Measurements from ENCODE around the gene FAM9A.
"Not testable (repeated sequence)": the region's sequence is repeated elsewhere in the genome, so short reads cannot be mapped to it uniquely, and the experiment has no call there.

Gene FAM9A

DNA sequence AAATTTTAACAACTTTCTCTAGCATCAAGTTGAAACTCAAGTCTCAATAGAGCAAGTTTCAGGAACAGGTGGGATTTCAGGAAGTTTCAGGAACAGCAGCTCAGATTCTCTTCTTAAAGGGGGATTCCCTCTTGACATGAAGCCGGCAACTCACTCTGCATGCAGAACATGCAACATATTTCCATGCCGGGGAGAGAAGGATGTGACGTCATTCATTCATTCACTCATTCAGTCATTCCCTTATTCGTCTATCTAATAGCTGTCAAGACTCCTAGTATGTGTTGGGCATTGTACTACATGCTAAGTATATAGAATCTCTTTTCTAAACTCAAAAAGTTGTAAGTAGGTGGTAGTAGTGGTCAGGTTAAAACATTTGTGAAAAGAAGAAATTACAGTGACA lies 4.8 kb upstream of the FAM9A start:
- H3K4me3 ChIP-seq (ENCODE audit: low read depth, low read length), result no peak overlapping the region
- TF ChIP-seq, protein P1, sequence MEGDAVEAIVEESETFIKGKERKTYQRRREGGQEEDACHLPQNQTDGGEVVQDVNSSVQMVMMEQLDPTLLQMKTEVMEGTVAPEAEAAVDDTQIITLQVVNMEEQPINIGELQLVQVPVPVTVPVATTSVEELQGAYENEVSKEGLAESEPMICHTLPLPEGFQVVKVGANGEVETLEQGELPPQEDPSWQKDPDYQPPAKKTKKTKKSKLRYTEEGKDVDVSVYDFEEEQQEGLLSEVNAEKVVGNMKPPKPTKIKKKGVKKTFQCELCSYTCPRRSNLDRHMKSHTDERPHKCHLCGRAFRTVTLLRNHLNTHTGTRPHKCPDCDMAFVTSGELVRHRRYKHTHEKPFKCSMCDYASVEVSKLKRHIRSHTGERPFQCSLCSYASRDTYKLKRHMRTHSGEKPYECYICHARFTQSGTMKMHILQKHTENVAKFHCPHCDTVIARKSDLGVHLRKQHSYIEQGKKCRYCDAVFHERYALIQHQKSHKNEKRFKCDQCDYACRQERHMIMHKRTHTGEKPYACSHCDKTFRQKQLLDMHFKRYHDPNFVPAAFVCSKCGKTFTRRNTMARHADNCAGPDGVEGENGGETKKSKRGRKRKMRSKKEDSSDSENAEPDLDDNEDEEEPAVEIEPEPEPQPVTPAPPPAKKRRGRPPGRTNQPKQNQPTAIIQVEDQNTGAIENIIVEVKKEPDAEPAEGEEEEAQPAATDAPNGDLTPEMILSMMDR (IDR thresholded peaks at IDR 0.05; ENCODE audit: low read depth, low read length), result no peak

DNA sequence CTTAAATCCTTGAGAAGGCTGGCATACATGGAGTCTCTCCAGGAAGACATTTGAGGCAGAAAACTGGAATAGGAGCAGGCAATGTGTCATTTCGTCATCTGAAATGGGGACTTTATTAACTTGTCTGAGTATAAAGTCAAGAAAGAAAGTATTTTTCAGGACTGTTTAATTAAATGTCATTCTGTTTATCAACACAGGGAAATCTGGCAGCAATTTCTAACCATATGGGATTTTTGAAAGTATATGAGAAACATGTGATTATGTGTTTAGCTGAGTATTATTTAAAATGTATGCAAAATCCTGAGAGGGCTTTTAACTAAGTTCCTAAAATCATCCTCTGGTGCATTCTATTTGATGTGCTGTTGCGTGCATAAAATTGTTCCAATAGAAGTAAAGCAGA lies 3.9 kb upstream of the FAM9A start:
- TF ChIP-seq, protein P1 (IDR thresholded peaks at IDR 0.05; ENCODE audit: low read depth, low read length), result no peak
- no peak overlapping the region for H3K4me3 ChIP-seq (ENCODE audit: low read depth, low read length)

DNA sequence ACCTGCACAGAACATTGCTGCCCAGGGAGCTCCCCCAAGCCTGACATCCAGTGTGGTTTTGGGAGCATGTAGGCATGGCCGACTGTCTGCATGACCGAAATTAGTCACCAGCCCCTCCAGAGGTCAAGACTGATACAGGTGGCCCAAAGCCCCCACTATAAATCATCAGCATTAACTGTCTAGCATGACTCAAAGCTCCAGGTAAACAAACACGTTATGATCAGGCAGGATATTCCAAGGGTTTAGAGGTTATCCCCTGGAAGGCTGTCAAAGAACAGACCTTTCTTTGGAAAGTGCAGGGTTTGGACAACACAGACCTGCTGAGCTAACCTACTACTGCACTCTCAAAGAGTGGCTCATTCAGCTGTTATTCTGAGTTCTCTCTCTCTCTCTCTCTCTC lies 2.1 kb upstream of the FAM9A start:
- TF ChIP-seq, protein P1 (IDR thresholded peaks at IDR 0.05; ENCODE audit: low read depth, low read length), result no peak
- no peak overlapping the region for H3K4me3 ChIP-seq (ENCODE audit: low read depth, low read length)

DNA sequence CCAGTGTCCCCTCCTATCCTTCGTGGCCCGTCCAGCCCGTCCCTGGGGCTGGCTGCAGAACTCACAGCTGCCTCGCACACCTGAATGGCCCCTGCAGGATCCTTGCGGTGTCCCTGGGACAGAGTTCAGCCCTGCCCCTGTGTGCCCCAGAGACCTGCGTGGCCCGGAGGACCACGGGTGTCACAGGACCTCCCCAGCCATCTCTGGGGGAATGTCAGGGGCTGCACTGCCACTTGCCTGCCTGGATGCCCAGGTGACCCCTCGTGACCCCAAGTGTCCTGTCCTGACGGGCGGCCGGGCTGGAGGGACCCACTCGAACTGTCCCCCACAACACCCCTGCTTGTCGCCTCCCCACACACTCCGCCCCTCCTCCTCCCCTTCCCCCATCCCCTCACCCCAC lies 832 bp downstream of the FAM9A start:
- not testable (repeated sequence) for H3K4me3 ChIP-seq (ENCODE audit: low read depth, low read length)

- not testable (repeated sequence) for H3K4me3 ChIP-seq (ENCODE audit: low read depth, low read length)
These were observed 1.9 kb downstream of the FAM9A start for GRCh38 chrX:8799281-8799680.

GRCh38 chrX:8798702-8799101 lies 2.5 kb downstream of the FAM9A start:
- not testable (repeated sequence) for H3K4me3 ChIP-seq (ENCODE audit: low read depth, low read length)

DNA sequence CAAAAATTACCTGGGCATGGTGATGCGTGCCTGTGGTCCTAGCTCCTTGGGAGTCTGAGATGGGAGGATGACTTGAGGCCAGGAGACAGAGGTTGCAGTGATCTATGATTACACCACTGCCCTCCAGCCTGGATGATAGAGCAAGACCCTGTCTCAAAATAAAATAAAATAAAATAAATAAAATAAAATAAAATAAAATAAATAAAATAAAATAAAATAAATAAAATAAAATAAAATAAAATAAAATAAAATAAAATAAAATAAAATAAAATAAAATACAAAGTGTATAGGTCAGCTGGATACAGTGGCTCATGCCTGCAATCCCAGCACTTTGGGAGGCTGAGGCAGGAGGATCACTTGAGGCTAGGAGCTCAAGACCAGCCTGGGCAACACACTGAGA lies 14.1 kb downstream of the FAM9A start:
- H3K4me3 ChIP-seq (ENCODE audit: low read depth, low read length), result not testable (repeated sequence)

DNA sequence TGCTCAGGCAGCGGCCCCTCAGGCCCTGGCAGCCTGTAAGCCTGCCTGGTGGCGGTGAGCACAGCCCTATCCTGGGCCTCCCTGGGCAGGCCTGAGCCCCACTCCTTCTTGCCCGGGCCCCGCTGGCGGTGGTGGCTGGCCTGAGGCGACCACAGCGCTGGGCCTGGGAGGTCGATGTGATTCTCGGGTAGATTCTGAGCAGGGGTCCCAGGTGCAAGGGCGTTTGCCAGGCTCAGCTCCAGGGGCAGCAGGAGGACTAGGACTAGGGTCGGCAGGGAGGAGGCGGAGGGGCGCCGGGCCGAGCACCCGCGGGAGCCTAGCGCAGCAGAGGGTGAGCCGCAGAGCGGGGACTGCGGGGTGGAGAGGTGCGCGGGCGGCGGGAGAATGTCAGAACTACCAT lies 17.0 kb downstream of the FAM9A start:
- H3K4me3 ChIP-seq (ENCODE audit: low read depth, low read length), result no peak overlapping the region
- TF ChIP-seq, protein P1 (IDR thresholded peaks at IDR 0.05; ENCODE audit: low read depth, low read length), result no peak

DNA sequence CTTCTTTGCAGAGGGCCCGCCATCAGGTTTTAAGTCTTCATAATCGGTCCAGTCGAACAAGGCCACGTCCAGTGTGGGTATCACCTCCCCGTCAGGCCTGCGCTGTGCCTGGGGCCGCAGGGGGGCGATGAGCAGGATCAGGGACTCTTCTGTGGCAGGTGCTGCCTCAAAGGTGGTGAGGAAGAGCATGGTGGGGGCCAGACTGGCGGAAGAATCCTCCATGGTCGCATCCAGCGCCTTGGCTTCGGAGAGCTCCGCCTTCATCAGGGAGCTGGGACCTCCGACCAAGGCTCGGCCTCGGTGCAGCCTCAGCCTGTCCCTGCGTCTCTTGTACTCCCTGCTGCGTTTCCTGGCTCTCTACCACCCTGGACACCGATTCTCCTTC lies 17.5 kb downstream of the FAM9A start:
- no peak overlapping the region for H3K4me3 ChIP-seq (ENCODE audit: low read depth, low read length)
- TF ChIP-seq, protein P1 (IDR thresholded peaks at IDR 0.05; ENCODE audit: low read depth, low read length), result no peak

DNA sequence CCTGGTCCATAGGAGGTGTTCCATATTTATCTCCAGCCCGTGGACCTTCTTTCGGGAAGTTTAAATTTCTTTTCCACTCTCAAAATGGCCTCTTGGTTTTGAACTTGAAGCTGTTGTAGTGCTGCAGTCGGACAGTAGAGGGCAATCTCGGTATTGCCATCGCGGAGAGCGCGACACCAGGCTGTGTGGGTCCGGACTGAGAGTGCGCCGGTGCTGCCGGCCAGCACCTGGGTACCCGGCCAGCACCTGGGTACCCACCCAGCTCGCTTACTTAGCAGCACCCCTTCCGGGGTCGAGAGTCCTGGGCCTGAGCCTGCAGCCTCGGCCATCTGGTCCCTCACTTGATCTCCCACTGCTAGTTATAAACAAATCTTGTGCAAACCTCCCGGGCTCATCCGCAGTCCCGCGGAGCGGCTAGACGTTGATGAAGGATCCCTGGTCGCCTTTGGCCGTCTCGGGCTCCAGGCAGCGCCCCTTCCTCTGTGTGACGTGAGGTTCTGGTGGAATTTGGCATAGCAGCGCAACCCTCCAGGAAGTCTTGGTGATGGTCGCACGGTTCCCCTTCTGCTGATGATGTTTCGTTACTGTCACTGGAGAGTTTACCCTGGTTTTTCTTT lies 18.0 kb downstream of the FAM9A start:
- TF ChIP-seq, protein P1 (IDR thresholded peaks at IDR 0.05; ENCODE audit: low read depth, low read length), result peak; percentile 58
- H3K4me3 ChIP-seq (ENCODE audit: low read depth, low read length), result 0 out of 2 replicates have a peak overlapping the region, but pooled peaks have one; percentile 17

All from WI38 (cell line).